AG09309 (cell line): ENCODE data around the gene FNBP1.
"Not testable (repeated sequence)": the region's sequence is repeated elsewhere in the genome, so short reads cannot be mapped to it uniquely, and the experiment has no call there.

Source experiments
- DNase-seq: peaks from one replicate; pipeline ENCODE4 v3.0.0-alpha.2; 2010; ENCODE audit warnings: low read depth
- H3K4me3 ChIP-seq: 2 replicates; pipeline ENCODE4 v1.5.1; 2011; ENCODE audit warnings: mild to moderate bottlenecking, low read depth, low read length, moderate library complexity; ENCODE audit not compliant: control insufficient read depth
- CTCF ChIP-seq: IDR thresholded peaks from 2 replicates; pipeline ENCODE4 v1.5.1; 2011; ENCODE audit warnings: mild to moderate bottlenecking, low read depth, low read length, inconsistent platforms; ENCODE audit not compliant: insufficient read depth, control insufficient read depth; ENCODE audit errors: missing control alignments

Gene FNBP1

GRCh38 chr9:129944506-129945116 is 98.4 kb downstream of the FNBP1 start:
- H3K4me3 ChIP-seq = no peak overlapping the region
- no peak for DNase-seq
- no peak for TF ChIP-seq CTCF

GRCh38 chr9:129939431-129939830 is 103.6 kb downstream of the FNBP1 start:
- DNase-seq = no peak
- no peak for TF ChIP-seq CTCF
- no peak overlapping the region for H3K4me3 ChIP-seq

GRCh38 chr9:129938291-129938979 is 104.6 kb downstream of the FNBP1 start:
- no peak overlapping the region for H3K4me3 ChIP-seq
- no peak for TF ChIP-seq CTCF
- DNase-seq = peak; percentile 70

GRCh38 chr9:129937879-129938278 is 105.1 kb downstream of the FNBP1 start:
- DNase-seq, H3K4me3 ChIP-seq: not testable (repeated sequence)

GRCh38 chr9:129936222-129936621 is 106.8 kb downstream of the FNBP1 start:
- no peak for DNase-seq
- TF ChIP-seq CTCF = no peak
- no peak overlapping the region for H3K4me3 ChIP-seq

GRCh38 chr9:129934780-129935179 is 108.2 kb downstream of the FNBP1 start:
- DNase-seq = no peak
- no peak for TF ChIP-seq CTCF
- no peak overlapping the region for H3K4me3 ChIP-seq

- no peak overlapping the region for H3K4me3 ChIP-seq
- no peak for DNase-seq
- TF ChIP-seq CTCF = no peak
Observed at GRCh38 chr9:129934041-129934591, 108.9 kb downstream of the FNBP1 start.
